ENCODE measurements around the gene BMAL2.

Gene BMAL2

GRCh38 chr12:27355979-27356378 lies 23.3 kb downstream of the BMAL2 start:
- Histone ChIP-seq H3K4me3 (replicated peaks; ENCODE audit: insufficient read depth, low read length) (no peak overlapping the region), H3K27me3 (ENCODE audit: insufficient read depth, poor library complexity, severe bottlenecking) (no peaks in the 10 kb centered on the region), H3K27ac (replicated peaks) (no peak overlapping the region)
- DNase-seq (ENCODE audit: low read depth in 1 of 2, low spot score in 1 of 2) = no peak
- TF ChIP-seq SPI1 (IDR thresholded peaks at IDR 0.05; ENCODE audit: borderline replicate concordance, low read depth) (no peak), GABPA (IDR thresholded peaks at IDR 0.05; ENCODE audit: low read depth) (no peak), POLR2AphosphoS5 (IDR thresholded peaks at IDR 0.05; ENCODE audit: low read depth) (no peak), CTCF (IDR thresholded peaks at IDR 0.05; ENCODE audit: insufficient read depth, low read length) (no peak)
- TF ChIP-seq, protein P1, sequence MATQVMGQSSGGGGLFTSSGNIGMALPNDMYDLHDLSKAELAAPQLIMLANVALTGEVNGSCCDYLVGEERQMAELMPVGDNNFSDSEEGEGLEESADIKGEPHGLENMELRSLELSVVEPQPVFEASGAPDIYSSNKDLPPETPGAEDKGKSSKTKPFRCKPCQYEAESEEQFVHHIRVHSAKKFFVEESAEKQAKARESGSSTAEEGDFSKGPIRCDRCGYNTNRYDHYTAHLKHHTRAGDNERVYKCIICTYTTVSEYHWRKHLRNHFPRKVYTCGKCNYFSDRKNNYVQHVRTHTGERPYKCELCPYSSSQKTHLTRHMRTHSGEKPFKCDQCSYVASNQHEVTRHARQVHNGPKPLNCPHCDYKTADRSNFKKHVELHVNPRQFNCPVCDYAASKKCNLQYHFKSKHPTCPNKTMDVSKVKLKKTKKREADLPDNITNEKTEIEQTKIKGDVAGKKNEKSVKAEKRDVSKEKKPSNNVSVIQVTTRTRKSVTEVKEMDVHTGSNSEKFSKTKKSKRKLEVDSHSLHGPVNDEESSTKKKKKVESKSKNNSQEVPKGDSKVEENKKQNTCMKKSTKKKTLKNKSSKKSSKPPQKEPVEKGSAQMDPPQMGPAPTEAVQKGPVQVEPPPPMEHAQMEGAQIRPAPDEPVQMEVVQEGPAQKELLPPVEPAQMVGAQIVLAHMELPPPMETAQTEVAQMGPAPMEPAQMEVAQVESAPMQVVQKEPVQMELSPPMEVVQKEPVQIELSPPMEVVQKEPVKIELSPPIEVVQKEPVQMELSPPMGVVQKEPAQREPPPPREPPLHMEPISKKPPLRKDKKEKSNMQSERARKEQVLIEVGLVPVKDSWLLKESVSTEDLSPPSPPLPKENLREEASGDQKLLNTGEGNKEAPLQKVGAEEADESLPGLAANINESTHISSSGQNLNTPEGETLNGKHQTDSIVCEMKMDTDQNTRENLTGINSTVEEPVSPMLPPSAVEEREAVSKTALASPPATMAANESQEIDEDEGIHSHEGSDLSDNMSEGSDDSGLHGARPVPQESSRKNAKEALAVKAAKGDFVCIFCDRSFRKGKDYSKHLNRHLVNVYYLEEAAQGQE (IDR thresholded peaks at IDR 0.05; ENCODE audit: insufficient replicate concordance, low read depth) = no peak

GRCh38 chr12:27359578-27360340 lies 27.1 kb downstream of the BMAL2 start:
- H3K27ac ChIP-seq (replicated peaks) = no peak overlapping the region
- no peak for DNase-seq (ENCODE audit: low read depth in 1 of 2, low spot score in 1 of 2)
- H3K27me3 ChIP-seq (ENCODE audit: insufficient read depth, poor library complexity, severe bottlenecking) = no peaks in the 10 kb centered on the region
- TF ChIP-seq SPI1 (IDR thresholded peaks at IDR 0.05; ENCODE audit: borderline replicate concordance, low read depth) (no peak), POLR2AphosphoS5 (IDR thresholded peaks at IDR 0.05; ENCODE audit: low read depth) (no peak), CTCF (IDR thresholded peaks at IDR 0.05; ENCODE audit: insufficient read depth, low read length) (no peak), GABPA (IDR thresholded peaks at IDR 0.05; ENCODE audit: low read depth) (no peak)
- TF ChIP-seq, protein P1 (IDR thresholded peaks at IDR 0.05; ENCODE audit: insufficient replicate concordance, low read depth) = no peak
- H3K4me3 ChIP-seq (replicated peaks; ENCODE audit: insufficient read depth, low read length) = no peak overlapping the region

GRCh38 chr12:27361372-27361771 lies 28.7 kb downstream of the BMAL2 start:
- no peak overlapping the region for H3K27ac ChIP-seq (replicated peaks)
- H3K27me3 ChIP-seq (ENCODE audit: insufficient read depth, poor library complexity, severe bottlenecking) = no peaks in the 10 kb centered on the region
- TF ChIP-seq CTCF (IDR thresholded peaks at IDR 0.05; ENCODE audit: insufficient read depth, low read length) (no peak), POLR2AphosphoS5 (IDR thresholded peaks at IDR 0.05; ENCODE audit: low read depth) (no peak), GABPA (IDR thresholded peaks at IDR 0.05; ENCODE audit: low read depth) (no peak), SPI1 (IDR thresholded peaks at IDR 0.05; ENCODE audit: borderline replicate concordance, low read depth) (no peak)
- TF ChIP-seq, protein P1 (IDR thresholded peaks at IDR 0.05; ENCODE audit: insufficient replicate concordance, low read depth) = no peak
- no peak for DNase-seq (ENCODE audit: low read depth in 1 of 2, low spot score in 1 of 2)
- H3K4me3 ChIP-seq (replicated peaks; ENCODE audit: insufficient read depth, low read length) = no peak overlapping the region
